GM12875 (cell line): ENCODE data around the gene AGPAT3.

ENCODE experiments used
- H3K4me3 ChIP-seq: one replicate; pipeline ENCODE4 v1.5.1; 2011; ENCODE audit warnings: low read depth, low read length, control low read depth
- CTCF ChIP-seq: IDR thresholded peaks from 2 replicates; pipeline ENCODE4 v1.5.1; 2011; ENCODE audit warnings: low read depth, mild to moderate bottlenecking, control low read depth, inconsistent platforms, low read length, moderate library complexity, borderline replicate concordance; ENCODE audit not compliant: insufficient read depth

The AGPAT3 gene

DNA sequence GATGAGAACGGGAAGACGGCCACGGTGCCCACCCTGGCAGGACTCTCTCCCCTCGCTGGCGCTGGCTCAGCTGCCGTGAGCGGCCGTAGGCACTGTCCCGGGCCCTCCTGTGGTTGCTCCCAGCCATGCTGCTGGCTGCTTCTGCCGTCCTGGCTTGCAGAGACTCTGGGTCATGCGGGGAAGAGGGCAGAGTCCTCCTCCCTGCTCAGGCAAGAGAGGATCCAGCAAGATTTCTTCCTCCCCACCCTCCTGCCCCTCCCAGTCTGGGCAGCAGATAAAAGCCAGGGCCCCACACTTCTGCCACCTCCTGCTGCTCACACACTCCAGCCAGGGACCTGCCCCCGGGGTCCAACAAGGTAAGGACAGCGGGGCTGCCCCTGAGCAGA is 60.1 kb downstream of the AGPAT3 start:
- H3K4me3 ChIP-seq = no peak overlapping the region
- no peak for TF ChIP-seq CTCF

DNA sequence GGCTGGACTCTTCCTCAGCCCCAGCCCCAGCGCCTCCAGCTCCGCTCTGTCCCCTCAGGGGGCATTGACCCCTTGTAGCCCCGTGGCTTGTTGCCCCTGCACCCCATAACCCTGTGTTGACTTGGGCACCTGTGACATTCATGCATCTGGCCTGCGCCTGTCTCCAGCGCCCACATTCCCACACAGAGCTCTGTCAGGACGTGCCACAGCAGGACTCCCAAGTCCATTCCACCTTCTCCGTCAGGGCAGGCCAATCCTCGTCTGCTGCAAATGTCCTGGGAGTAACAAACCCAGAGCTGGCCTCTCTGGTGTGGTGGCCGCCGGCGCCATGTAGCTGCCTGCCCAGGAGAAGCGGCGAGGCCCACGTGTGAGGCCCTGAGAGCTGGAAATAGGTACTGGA is 60.6 kb downstream of the AGPAT3 start:
- no peak for TF ChIP-seq CTCF
- no peak overlapping the region for H3K4me3 ChIP-seq

GRCh38 chr21:43926196-43926595 is 61.2 kb downstream of the AGPAT3 start:
- no peak overlapping the region for H3K4me3 ChIP-seq
- no peak for TF ChIP-seq CTCF

DNA sequence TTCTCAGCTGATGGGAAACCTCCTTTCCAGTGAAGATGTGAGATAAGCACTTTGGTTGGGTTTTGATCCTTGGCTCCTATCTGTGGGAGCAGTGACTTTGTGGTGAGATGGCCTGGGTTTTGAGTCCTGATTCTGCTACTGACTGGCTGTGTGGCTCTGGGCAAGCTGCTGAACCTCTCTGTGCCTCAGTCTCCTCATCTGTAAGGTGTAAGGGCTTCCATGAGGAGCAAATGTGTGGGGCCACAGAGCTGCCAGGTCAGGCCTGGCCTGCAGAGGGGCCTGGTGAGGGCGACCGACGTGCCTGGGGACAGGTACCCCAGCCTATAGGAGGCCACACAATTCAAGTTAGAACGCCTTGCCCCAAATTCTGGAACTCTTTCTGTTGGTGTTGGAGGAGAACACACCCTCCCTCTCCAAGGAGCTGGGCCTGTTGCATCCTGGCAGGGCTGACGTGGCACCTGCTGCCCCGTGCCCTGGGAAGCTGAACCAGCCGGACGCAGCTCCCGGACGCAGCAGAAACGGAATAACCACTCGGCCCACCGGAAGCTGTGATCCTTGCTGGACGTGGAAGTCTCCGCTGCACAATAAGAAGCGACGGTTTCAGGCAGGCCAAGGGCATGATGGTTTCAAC is 62.7 kb downstream of the AGPAT3 start:
- H3K4me3 ChIP-seq = no peak overlapping the region
- TF ChIP-seq CTCF = no peak

GRCh38 chr21:43928222-43929125 is 63.5 kb downstream of the AGPAT3 start:
- H3K4me3 ChIP-seq = no peak overlapping the region
- TF ChIP-seq CTCF = no peak

DNA sequence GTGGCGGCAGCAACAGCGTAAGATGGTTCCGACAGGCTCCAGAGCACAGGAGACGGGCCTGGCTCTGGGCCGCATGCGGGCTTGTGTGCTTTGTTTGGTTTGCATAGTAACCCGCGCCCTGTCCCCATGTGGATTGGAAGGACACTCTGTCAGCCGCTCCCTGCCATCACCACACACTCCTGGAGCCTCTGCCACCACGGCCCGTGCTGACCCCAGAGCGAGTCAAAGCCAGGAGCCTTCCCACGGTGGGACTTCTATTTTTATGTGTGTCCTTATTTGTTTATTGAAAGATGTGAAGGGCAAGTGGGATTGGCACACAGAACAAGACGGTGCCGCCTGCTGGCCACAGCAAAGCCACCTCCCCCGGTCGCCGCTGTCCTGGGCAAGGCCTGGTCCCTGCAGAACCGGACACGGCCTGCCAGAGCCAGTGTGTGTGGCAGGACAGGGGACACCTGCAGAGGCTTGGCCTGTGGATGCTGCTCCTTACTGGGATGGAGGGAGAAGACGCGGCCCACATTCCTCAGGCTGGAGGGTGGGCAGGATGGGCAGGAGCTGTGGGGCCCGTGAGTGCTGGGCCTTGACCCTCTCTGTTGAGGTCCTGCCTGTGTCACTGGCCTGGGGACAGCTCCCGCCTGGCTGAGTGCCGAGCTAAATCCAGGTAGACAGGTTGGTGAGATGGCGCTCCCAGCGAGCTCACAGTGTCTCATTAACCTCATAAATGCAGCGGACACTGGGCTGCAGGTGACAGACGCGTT is 64.4 kb downstream of the AGPAT3 start:
- no peak overlapping the region for H3K4me3 ChIP-seq
- TF ChIP-seq CTCF = no peak
